ENCODE measurements around the gene MAFB. TPM values are rescaled to one million over a fixed set of nuclear protein-coding genes. Genes with fewer than 3 reads are reported as not detected.
A peak's percentile ranks its signal among the peaks of the same experiment; 100 is the strongest.

The MAFB gene
- total RNA-seq, 4 donors from 2014 or later, result 58.3 to 93.6 (median 88.7) TPM

- Histone ChIP-seq H3K9me3 (no peaks in the 10 kb centered on the region), H3K4me1 (peaks cover 0 to 67% (median 4%) of the 10 kb centered on the region in 4 donors), H3K36me3 (peaks cover 0 to 19% (median 0%) of the 10 kb centered on the region in 3 donors), H3K4me3 (peak overlapping the region in 2 of 4 donors; percentile 4 to 87), H3K27me3 (peaks cover 0 to 4% of the 10 kb centered on the region in 2 donors), H3K27ac (peak overlapping the region in 3 of 4 donors; percentile 40 to 96 (median 66))
- no peak for TF ChIP-seq EP300 (IDR thresholded peaks at IDR 0.05)
- no peak for TF ChIP-seq POLR2A (IDR thresholded peaks at IDR 0.05)
- no peak for DNase-seq (ENCODE audit: low spot score in 2 of 2)
- 35 to 44% methylated on average over 42 to 52 of the region's 58 CpGs for WGBS, 2 donors
These were observed 5.7 kb downstream of the MAFB start for GRCh38 chr20:40683221-40683893.

- peak overlapping the region in 3 of 4 donors; percentile 40 to 96 (median 66) for H3K27ac ChIP-seq
- H3K4me3 ChIP-seq, result peak overlapping the region in 1 of 4 donors; percentile 87
- DNase-seq (ENCODE audit: low spot score in 2 of 2), result no peak
- peaks cover 0 to 19% (median 0%) of the 10 kb centered on the region in 3 donors for H3K36me3 ChIP-seq
- WGBS, 2 donors, result 31 to 48% methylated on average over 18 to 30 of the region's 30 CpGs
- no peak for TF ChIP-seq POLR2A (IDR thresholded peaks at IDR 0.05)
- peak in 1 of 2 donors; percentile 7 for TF ChIP-seq EP300 (IDR thresholded peaks at IDR 0.05)
- H3K9me3 ChIP-seq, result no peaks in the 10 kb centered on the region
- H3K4me1 ChIP-seq, result peaks cover 0 to 57% (median 4%) of the 10 kb centered on the region in 4 donors
- peaks cover 0 to 4% of the 10 kb centered on the region in 2 donors for H3K27me3 ChIP-seq
These were observed 6.7 kb downstream of the MAFB start for GRCh38 chr20:40682104-40682981.

GRCh38 chr20:40681684-40682083, 7.4 kb downstream of the MAFB start:
- Histone ChIP-seq H3K36me3 (peaks cover 0 to 19% (median 0%) of the 10 kb centered on the region in 3 donors), H3K4me1 (peaks cover 0 to 53% (median 4%) of the 10 kb centered on the region in 4 donors), H3K4me3 (no peak overlapping the region), H3K9me3 (no peaks in the 10 kb centered on the region), H3K27me3 (peaks cover 0 to 4% of the 10 kb centered on the region in 2 donors), H3K27ac (no peak overlapping the region)
- TF ChIP-seq POLR2A (IDR thresholded peaks at IDR 0.05), result no peak
- TF ChIP-seq EP300 (IDR thresholded peaks at IDR 0.05), result no peak
- 80 to 84% methylated on average over 13 of the region's 13 CpGs for WGBS, 2 donors
- DNase-seq (ENCODE audit: low spot score in 2 of 2), result no peak

DNA sequence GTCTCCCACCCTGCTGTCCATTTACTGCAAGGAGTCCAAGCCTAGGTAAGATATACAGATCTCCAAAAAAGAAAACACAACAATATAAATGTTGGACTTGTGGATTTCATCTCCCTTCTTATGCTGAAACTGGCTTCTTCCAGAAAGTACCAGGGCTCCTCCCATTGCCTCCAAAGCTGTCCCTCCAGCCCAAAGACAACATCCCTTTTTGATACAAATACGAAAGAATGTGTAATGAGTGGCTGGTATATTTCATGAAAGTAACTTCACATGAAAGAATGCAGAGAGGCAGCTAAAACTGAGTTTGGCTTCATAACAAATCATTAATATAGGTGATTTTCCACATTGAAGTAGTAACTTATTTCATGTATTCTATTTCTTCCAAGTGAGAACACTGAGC, 7.9 kb downstream of the MAFB start:
- H3K27me3 ChIP-seq, result peaks cover 0 to 4% of the 10 kb centered on the region in 2 donors
- TF ChIP-seq POLR2A (IDR thresholded peaks at IDR 0.05), result no peak
- TF ChIP-seq CTCF (IDR thresholded peaks at IDR 0.05), result no peak
- no peak for TF ChIP-seq EP300 (IDR thresholded peaks at IDR 0.05)
- WGBS, 2 donors, result 61 to 69% methylated on average over 1 of the region's 1 CpG
- H3K9me3 ChIP-seq, result no peaks in the 10 kb centered on the region
- H3K36me3 ChIP-seq, result peaks cover 0 to 19% (median 0%) of the 10 kb centered on the region in 3 donors
- peak overlapping the region in 1 of 4 donors; percentile 8 for H3K27ac ChIP-seq
- no peak for DNase-seq (ENCODE audit: low spot score in 2 of 2)
- no peak overlapping the region for H3K4me3 ChIP-seq
- H3K4me1 ChIP-seq, result peaks cover 0 to 53% (median 4%) of the 10 kb centered on the region in 4 donors

DNA sequence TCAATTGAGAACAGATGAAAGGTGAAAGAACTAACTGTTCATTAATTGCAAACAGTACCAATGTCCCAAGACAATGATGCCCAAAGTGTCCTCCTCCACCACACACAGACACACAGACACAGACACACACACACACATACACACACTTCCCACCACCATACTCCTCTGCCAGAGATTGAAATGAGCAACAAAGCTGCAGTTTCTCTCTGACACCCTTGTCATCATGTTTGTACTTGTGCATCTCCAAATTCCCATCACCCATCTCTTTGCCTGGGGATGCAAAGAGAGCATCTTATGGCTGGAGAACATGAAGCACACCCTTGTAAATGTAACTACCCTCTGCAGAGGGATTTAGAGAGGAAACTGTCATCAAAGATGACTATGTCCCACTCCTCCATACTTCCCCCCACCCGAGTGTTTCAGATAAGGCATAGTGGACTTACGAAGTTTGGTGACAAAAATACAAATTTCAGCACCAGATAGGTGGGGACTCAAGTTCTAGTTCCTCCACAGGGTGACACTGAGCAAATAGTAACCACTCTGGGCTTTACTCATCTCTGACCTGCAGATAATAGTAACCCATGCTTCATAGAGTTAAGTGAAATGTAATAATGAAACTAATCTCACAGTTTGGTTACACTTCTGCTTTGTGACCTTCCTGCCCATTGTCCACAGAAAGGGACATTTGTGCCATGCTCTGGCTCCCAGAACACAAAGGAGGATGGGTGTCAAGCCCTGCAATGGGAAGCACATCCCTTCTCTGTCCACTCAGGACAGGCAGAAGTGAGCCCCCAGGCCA, 8.7 kb downstream of the MAFB start:
- Histone ChIP-seq H3K36me3 (peaks cover 0 to 17% (median 0%) of the 10 kb centered on the region in 3 donors), H3K27me3 (peaks cover 0 to 4% of the 10 kb centered on the region in 2 donors), H3K9me3 (no peaks in the 10 kb centered on the region), H3K27ac (peak overlapping the region in 1 of 4 donors; percentile 8), H3K4me1 (peaks cover 0 to 45% (median 4%) of the 10 kb centered on the region in 4 donors), H3K4me3 (no peak overlapping the region)
- no peak for DNase-seq (ENCODE audit: low spot score in 2 of 2)
- TF ChIP-seq POLR2A (IDR thresholded peaks at IDR 0.05) (no peak), CTCF (IDR thresholded peaks at IDR 0.05) (no peak), EP300 (IDR thresholded peaks at IDR 0.05) (no peak)
- WGBS, 2 donors, result 78% methylated on average over 2 of the region's 2 CpGs

- WGBS, 2 donors, result 64 to 86% methylated on average over 9 of the region's 9 CpGs
- Histone ChIP-seq H3K36me3 (peaks cover 0 to 9% (median 0%) of the 10 kb centered on the region in 3 donors), H3K27me3 (peaks cover 0 to 1% of the 10 kb centered on the region in 2 donors), H3K4me3 (no peak overlapping the region), H3K27ac (no peak overlapping the region), H3K4me1 (peaks cover 0 to 36% (median 4%) of the 10 kb centered on the region in 4 donors), H3K9me3 (no peaks in the 10 kb centered on the region)
- DNase-seq (ENCODE audit: low spot score in 2 of 2), result no peak
- TF ChIP-seq CTCF (IDR thresholded peaks at IDR 0.05), result no peak
- TF ChIP-seq EP300 (IDR thresholded peaks at IDR 0.05), result no peak
- TF ChIP-seq POLR2A (IDR thresholded peaks at IDR 0.05), result no peak
These were observed 9.9 kb downstream of the MAFB start for GRCh38 chr20:40679184-40679583.
